Esophagus muscularis mucosa (tissue), 4 donors: ENCODE results near the gene DUSP19. TPM values are rescaled to one million over a fixed set of nuclear protein-coding genes. Genes with fewer than 3 reads are reported as not detected.

Source experiments
- DNase-seq: peaks from one replicate; pipeline ENCODE4 v3.0.0-alpha.2; 2017; ENCODE audit errors: extremely low spot score
- H3K27ac ChIP-seq, 4 donors: fragments of 200-600 bp; sonication (generic); replicated peaks in 1 of 4; 1 replicate in 3 of 4; 2 replicates in 1 of 4; pipeline ENCODE4 v1.5.1; 2016 to 2019; ENCODE audit warnings: mild to moderate bottlenecking in 1 of 4
- H3K27me3 ChIP-seq, 4 donors: fragments of 200-600 bp; sonication (generic); one replicate each; pipeline versions ENCODE4 v1.5.1 to v1.6.0; 2016 to 2019
- H3K36me3 ChIP-seq, 4 donors: fragments of 200-600 bp; sonication (generic); one replicate each; pipeline ENCODE4 v1.5.1; 2016 to 2019
- H3K4me1 ChIP-seq, 4 donors: fragments of 200-600 bp; sonication (generic); one replicate each; pipeline ENCODE4 v1.5.1; 2016 to 2019
- H3K4me3 ChIP-seq, 4 donors: fragments of 200-600 bp; sonication (generic); 1 replicate in 2 of 4; 2 replicates in 2 of 4; pipeline ENCODE4 v1.5.1; 2016 to 2019; ENCODE audit warnings: mild to moderate bottlenecking in 4 of 4, moderate library complexity in 1 of 4
- H3K9me3 ChIP-seq, 4 donors: fragments of 200-600 bp; sonication (generic); 1 replicate in 3 of 4; 2 replicates in 1 of 4; pipeline ENCODE4 v1.5.1; 2016 to 2019
- CTCF ChIP-seq, 3 experiments: fragments of 200-600 bp in 2 of 3; fragments of 450-650 bp in 1 of 3; sonication (generic) in 2 of 3; IDR thresholded peaks; one replicate each; pipeline ENCODE4 v1.5.1; 2017 to 2019; ENCODE audit warnings: antibody characterized with exemption in 3 of 3, mild to moderate bottlenecking in 2 of 3, moderate library complexity in 1 of 3
- EP300 ChIP-seq: sonication (generic); formaldehyde crosslinking; IDR thresholded peaks from one replicate; pipeline ENCODE4 v1.6.1; 2017; ENCODE audit warnings: antibody characterized with exemption
- POLR2A ChIP-seq: fragments of 450-650 bp; IDR thresholded peaks from one replicate; pipeline ENCODE4 v1.6.1; 2017; ENCODE audit warnings: antibody characterized with exemption, moderate library complexity, mild to moderate bottlenecking, low read depth
- POLR2AphosphoS5 ChIP-seq, 2 donors: sonication (generic); formaldehyde crosslinking; IDR thresholded peaks; one replicate each; pipeline ENCODE4 v1.6.1; 2017; ENCODE audit warnings: antibody characterized with exemption in 2 of 2
- WGBS: methylation state at CpG from one replicate; pipeline ENCODE4 v1.1.5; 2018; 5-methylcytosine and 5-hydroxymethylcytosine counted together
- intact Hi-C: fragments of 100-400 bp; cut with DNase I; formaldehyde crosslinking; loops from one replicate; pipeline ENCODE4 v1.15.1; 2023
- total RNA-seq, 4 donors: library from RNA; depleted of rRNA; stranded (reverse); fragments of >200 nt; gene quantifications; one replicate each; pipeline versions ENCODE4 v1.1.0 to v1.2.1, GENCODE V29; 2016

The DUSP19 gene
- total RNA-seq: 1 to 10 TPM; 2.5 to 7.0 (median 5.0) TPM

- Histone ChIP-seq H3K27ac (peak within 1 kb of the TSS; percentile 85 to 92 (median 86)), H3K4me1 (peaks cover 0 to 25% (median 19%) of the 10 kb centered on the region in 4 donors), H3K4me3 (peak within 1 kb of the TSS; percentile 64 to 71 (median 70)), H3K9me3 (no peaks in the 10 kb centered on the region), H3K27me3 (no peaks in the 10 kb centered on the region), H3K36me3 (no peaks in the 10 kb centered on the region)
- intact Hi-C loops: loop anchor here (2.0 kb wide), 1 partner anchor 40 kb away; the partner anchor contains the start of gene NCKAP1
- TF ChIP-seq POLR2AphosphoS5 (IDR thresholded peaks at IDR 0.05) (peak; percentile 93 to 97), EP300 (no peak)
- under 1% methylated on average over 19 of the region's 20 CpGs for WGBS
- peak; percentile 98 for DNase-seq
These were observed at the start of gene DUSP19 for GRCh38 chr2:183078464-183079138. Gene DUSP19 (plus strand): TSS chr2:183078747. CDS start chr2:183078934, 187 bp downstream.

GRCh38 chr2:183029219-183029618, 49.3 kb upstream of the DUSP19 start:
- Histone ChIP-seq H3K9me3 (no peaks in the 10 kb centered on the region), H3K36me3 (no peaks in the 10 kb centered on the region), H3K4me1 (peaks cover 71 to 96% (median 86%) of the 10 kb centered on the region in 4 donors), H3K27me3 (no peaks in the 10 kb centered on the region), H3K27ac (peak overlapping the region in 3 of 4 donors; percentile 1 to 40 (median 17)), H3K4me3 (no peak overlapping the region)
- 89% methylated on average over 2 of the region's 2 CpGs for WGBS
- TF ChIP-seq EP300 (no peak), CTCF (IDR thresholded peaks at IDR 0.05) (no peak), POLR2A (no peak), POLR2AphosphoS5 (IDR thresholded peaks at IDR 0.05) (no peak)
- intact Hi-C loops: no loop called here
- no peak for DNase-seq

- TF ChIP-seq POLR2A (no peak), CTCF (IDR thresholded peaks at IDR 0.05) (no peak), EP300 (no peak), POLR2AphosphoS5 (IDR thresholded peaks at IDR 0.05) (no peak)
- Histone ChIP-seq H3K4me1 (peaks cover 76 to 98% (median 92%) of the 10 kb centered on the region in 4 donors), H3K9me3 (no peaks in the 10 kb centered on the region), H3K36me3 (no peaks in the 10 kb centered on the region), H3K27ac (peak overlapping the region; percentile 29 to 63 (median 32)), H3K4me3 (no peak overlapping the region), H3K27me3 (no peaks in the 10 kb centered on the region)
- 81% methylated on average over 4 of the region's 4 CpGs for WGBS
- no peak for DNase-seq
- intact Hi-C loops: no loop called here
These were observed 46.4 kb upstream of the DUSP19 start for GRCh38 chr2:183031911-183032794.

- Histone ChIP-seq H3K27ac (peak overlapping the region in 3 of 4 donors; percentile 18 to 63 (median 47)), H3K27me3 (no peaks in the 10 kb centered on the region)
- 50% methylated on average over 1 of the region's 1 CpG for WGBS
These were observed 44.6 kb upstream of the DUSP19 start for GRCh38 chr2:183033951-183034350.

More at GRCh38 chr2:183033951-183034350, 44.6 kb upstream of the DUSP19 start:
- intact Hi-C loops: no loop called here
- no peak for DNase-seq
- Histone ChIP-seq H3K4me3 (peak overlapping the region in 1 of 4 donors; percentile 3), H3K36me3 (no peaks in the 10 kb centered on the region), H3K4me1 (peaks cover 70 to 86% (median 83%) of the 10 kb centered on the region in 4 donors), H3K9me3 (no peaks in the 10 kb centered on the region)
- TF ChIP-seq POLR2AphosphoS5 (IDR thresholded peaks at IDR 0.05) (no peak), EP300 (no peak), CTCF (IDR thresholded peaks at IDR 0.05) (no peak), POLR2A (no peak)
